Measurements from ENCODE around the gene GTF2H4. TPM values are rescaled to one million over a fixed set of nuclear protein-coding genes. Genes with fewer than 3 reads are reported as not detected.

The GTF2H4 gene
- polyA plus RNA-seq, 1 donor from 2014 or later: 101 TPM

DNA sequence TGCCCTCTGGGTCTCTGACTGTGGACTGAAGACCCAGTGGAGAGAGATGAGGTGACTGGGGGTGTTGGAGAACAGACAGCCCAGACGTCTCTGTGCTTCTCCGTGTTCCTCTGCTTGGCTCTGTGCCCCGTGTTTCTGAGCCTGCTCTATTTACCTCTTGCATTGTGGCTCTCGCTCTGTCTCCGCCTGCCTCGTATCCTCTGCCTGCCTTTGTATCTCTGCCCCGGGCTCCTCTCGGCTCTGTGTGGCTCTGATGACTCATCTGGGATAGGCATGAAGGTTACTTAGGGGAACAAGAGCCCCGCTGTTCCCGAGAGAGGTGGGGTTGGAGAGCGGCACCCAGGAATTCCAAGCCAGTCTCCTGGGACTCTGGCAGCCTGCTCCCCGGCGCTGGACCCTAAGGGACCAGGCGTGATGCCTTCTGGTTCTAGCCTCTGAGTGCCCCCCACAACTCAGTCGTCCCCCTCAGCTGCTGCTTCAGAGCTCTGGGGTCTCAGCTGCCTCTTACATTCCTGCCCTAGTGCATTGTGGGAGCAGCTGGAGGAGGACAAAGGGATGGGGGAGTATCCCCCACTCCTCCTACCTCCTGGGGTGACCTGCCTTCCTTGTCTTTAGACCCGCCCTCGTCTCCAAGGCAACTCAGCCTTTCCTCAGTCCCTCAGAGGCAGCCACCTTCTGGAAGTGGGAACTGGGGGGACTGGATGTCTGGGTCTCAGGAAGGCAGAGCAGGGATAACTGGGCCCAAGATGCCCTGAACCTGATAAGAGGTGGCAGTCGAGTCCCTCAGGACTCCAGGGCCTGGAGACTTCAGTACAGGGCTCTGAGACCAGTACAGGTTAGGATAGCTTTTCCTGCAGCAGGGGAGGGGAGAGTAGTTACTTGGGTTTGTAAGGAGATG lies 21.8 kb upstream of the GTF2H4 start:
- Histone ChIP-seq H3K79me2 (replicated peaks; ENCODE audit: insufficient read depth, low read length) (peaks cover 95% of the 10 kb centered on the region), H3K9me2 (ENCODE audit: insufficient read depth, low read length) (no peaks in the 10 kb centered on the region), H2AFZ (ENCODE audit: low read depth, low read length) (peak overlapping the region; percentile 34)

More for the DNA sequence above, 21.8 kb upstream of the GTF2H4 start:
- Histone ChIP-seq H3K4me2 (ENCODE audit: low read length) (peak overlapping the region; percentile 89), H3K4me3 (ENCODE audit: low read length) (peak overlapping the region; percentile 72), H3K9ac (ENCODE audit: low read length) (peak overlapping the region; percentile 99), H3K27ac (ENCODE audit: low read length) (peak overlapping the region; percentile 100), H3K27me3 (ENCODE audit: insufficient read depth, low read depth, low read length) (no peaks in the 10 kb centered on the region), H3K9me3 (ENCODE audit: low read length) (no peaks in the 10 kb centered on the region), H4K20me1 (ENCODE audit: insufficient read depth) (peaks cover 5% of the 10 kb centered on the region), H3K36me3 (ENCODE audit: insufficient read depth, low read length) (peaks cover 6% of the 10 kb centered on the region), H3F3A (ENCODE audit: insufficient read depth, low read length, poor library complexity, severe bottlenecking) (peaks cover 17% of the 10 kb centered on the region)
- TF ChIP-seq TAF1 (IDR thresholded peaks at IDR 0.05; ENCODE audit: low read depth) (peak; percentile 86), REST (IDR thresholded peaks at IDR 0.05; ENCODE audit: borderline replicate concordance) (peak; percentile 90), SMC3 (conservative IDR thresholded peaks at IDR 0.05; ENCODE audit: poor library complexity) (peak; percentile 32), EZH2 (IDR thresholded peaks at IDR 0.05; ENCODE audit: borderline replicate concordance, insufficient read depth, low read length, poor library complexity, severe bottlenecking) (no peak), MXI1 (conservative IDR thresholded peaks at IDR 0.05; ENCODE audit: poor library complexity, severe bottlenecking) (peak; percentile 44), EP300 (conservative IDR thresholded peaks at IDR 0.05; ENCODE audit: poor library complexity, severe bottlenecking) (peak; percentile 60), CTCF (IDR thresholded peaks at IDR 0.05; ENCODE audit: poor library complexity, severe bottlenecking) (no peak), POLR2AphosphoS5 (IDR thresholded peaks at IDR 0.05) (peak; percentile 99), RAD21 (conservative IDR thresholded peaks at IDR 0.05) (no peak)
